GM19395 (cell line): ENCODE results near the gene POP4.

Experiments
- ATAC-seq: cut with Tn5 transposase; IDR thresholded peaks from one replicate; pipeline ENCODE4 v1.9.1; 2021; ENCODE audit warnings: mild to moderate bottlenecking, moderate library complexity; ENCODE audit not compliant: unreplicated experiment

Gene POP4

DNA sequence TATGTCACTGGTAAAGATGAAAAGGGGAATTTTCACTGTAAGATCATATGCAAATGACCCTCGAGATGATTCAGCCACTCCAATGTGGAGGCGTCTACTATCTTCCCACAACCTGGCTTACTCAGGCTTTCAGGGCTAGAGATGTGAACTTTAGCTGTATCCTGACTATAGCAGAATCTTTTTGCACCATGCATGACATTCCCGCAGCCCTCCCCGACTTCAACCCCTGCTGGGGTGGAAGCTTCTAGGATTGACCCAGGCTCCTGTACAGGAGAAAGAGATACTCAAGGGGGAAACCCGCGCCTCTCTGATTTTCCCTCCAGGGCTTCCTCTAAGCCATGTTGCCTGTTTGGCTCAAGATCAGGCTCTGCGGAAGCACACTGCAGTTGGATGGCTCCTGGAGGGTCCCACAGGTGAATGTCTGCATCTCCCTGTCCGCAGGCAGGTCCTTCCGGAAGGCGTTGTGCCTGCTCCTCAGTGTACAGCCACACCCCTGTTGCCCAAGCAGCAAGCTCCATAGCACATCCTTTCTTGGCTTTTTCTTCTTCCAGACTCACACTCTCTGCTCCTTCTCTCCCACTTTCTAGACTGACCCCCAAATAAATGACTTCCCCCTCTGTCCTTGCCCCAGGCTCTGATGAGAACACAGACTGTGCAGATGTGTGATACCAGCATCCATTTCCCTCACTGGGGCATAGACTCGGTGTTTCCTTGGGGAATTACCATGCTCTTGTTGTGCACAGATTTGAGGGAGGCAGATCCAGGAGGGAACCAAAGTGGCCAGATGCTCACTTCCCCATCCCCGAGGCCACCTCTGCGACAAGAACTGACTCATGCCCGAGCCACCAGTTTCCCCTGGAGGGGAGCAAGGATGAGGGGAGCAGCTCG lies 29.1 kb upstream of the POP4 start:
- ATAC-seq = peak; percentile 62

DNA sequence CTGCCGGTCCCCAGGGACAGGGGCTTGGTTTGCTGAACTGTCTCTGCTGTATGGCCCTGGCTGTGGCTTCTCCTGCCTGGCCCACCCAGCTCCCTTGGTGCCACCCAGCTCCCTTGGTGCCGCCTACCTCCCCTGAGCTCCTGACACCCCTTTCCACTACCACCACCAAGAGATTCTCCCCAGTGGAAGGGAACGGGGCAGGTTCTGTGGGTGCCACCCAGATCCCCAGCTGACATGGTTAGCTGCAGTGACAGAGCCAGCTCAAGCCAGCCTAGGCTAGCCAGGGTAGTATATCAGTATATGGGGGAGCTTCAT lies 28.5 kb upstream of the POP4 start:
- ATAC-seq = no peak

DNA sequence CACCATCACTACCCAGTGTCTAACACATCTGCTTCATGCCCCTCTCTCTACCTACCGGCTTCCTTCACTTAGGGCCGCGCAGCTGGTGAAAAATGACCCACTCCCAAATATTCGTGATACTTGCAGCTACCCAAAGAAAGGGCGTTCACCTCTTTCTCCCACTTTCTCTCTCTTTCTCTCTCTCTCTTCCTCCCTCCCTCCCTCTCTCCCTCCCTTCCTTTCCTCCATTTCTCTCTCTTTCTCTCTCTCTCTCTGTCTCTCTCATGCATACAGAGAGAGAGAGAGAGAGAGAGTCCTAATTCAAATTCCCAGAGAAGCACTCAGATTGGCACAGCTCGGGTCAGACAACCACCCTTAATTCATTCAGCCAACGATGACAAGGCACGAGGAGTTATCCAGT lies 27.7 kb upstream of the POP4 start:
- no peak for ATAC-seq

DNA sequence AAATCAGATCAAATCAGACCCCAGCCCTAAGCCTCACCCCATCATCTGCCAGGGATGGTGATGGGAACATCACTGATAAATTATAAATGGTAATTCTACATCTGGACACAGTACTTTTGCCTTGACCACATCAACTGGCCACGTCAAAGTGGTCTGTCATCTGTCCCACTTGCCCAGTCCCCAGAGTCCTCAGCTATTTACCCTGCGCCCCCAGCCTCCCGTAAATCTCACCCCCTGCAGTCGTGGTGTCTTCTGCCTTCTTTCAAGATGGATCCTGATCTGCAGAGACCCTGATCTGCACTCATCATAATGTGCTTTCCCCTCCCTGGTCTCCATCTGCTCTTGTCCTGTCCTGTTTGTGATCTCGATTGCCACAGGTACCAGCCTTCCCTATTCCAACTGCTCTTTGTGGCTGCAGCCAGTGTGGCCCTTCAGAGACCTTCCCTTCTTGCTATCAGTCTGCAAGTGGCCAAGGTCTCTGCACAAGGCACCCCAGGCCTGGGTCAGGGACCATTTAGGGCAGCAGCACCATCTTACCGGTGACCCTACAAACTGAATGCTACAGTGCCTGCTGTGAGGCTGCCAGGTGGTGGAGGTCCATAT lies 26.7 kb upstream of the POP4 start:
- ATAC-seq = no peak

DNA sequence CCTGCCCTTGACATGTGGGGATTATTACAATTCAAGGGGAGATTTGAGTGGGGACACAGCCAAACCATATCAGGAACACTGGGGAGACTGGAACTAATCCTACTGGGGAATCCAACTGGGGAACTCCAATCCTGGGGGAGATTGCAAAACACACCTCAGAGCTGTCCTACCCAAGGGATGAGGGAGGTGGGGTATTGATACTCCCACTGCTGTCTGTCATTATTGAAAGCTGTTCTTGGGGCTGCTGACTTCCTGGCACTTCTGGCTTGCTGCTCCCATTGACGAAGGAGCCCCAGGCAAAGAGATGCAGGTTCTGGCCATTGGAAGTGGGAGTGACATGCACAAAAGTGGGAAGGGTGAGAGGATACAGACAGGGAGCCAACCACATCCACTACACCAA lies 24.7 kb upstream of the POP4 start:
- ATAC-seq = no peak

DNA sequence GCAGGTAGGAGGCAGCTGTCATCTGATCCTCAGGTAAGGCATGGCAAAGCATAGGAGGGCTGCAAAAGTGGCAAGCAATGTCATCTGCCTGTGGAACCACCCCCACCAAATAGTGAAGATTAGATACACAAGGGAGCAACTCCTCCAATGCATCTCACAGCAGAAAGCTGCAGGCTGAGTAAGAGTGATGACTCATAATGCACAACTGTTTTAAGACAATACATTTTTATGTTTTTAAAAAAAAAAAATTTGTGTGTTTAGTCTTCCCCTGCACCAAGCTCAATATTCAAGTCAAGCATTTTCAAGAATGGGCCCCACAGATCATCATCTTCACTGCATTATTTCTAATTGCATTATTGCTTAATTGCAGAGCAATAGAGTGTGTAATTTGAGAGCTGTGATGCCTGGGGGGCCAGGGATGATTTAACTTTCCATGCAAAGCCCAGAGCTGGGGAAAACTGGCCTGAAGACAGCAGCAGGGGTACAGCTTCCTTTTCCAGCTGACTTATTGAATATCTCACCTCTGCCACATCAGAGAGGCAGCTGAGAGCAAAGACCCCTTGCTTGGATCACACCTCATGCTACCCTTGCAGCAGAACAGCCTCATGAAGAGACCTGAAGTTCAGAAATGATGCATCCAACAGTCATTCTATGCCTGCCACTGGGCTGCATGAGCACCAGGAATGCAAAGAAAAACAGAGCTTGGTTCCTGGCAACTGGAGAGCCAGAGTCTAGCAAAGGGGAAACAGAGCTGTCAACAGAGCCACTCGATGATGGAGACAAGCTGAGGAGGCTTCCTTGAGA lies 22.7 kb upstream of the POP4 start:
- no peak for ATAC-seq

DNA sequence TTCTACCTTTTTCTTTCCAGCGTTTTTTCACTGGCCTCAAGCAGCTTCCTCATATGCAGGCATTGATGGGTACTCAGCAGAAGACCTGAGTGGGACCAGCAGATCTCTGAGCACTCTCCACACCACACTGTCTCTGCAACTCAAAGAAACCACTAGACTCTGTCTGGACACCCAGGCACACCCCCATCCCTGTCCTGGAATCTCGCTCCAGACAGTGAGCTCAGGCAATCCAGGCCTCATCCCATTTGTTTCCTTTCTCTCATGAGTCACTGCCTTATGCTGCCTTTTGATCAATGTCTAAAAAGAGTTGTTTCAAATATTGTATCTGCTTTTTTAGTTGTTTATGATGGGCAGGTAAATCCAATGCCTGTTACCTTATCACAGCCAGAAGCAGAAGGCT lies 19.7 kb upstream of the POP4 start:
- ATAC-seq = no peak

DNA sequence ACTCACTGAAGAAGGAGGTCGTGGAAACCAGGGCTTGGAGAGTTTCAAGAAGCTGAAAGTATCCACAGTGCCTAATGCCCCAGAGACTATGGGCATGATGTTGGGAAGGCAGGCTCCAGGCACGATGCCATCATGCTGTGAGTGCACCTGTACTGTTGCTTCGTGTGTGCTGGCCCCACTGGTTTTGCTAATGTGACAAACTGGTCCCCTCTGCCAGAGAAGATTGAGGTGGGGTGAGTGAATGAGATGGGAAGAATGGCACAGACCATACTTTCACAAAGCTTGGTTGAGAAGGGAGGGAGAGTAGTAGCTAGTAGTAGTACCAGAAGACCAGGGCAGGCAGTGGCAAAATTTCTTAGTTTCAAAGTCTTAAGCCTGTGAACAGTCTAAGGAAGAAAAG lies 19.0 kb upstream of the POP4 start:
- ATAC-seq = no peak

DNA sequence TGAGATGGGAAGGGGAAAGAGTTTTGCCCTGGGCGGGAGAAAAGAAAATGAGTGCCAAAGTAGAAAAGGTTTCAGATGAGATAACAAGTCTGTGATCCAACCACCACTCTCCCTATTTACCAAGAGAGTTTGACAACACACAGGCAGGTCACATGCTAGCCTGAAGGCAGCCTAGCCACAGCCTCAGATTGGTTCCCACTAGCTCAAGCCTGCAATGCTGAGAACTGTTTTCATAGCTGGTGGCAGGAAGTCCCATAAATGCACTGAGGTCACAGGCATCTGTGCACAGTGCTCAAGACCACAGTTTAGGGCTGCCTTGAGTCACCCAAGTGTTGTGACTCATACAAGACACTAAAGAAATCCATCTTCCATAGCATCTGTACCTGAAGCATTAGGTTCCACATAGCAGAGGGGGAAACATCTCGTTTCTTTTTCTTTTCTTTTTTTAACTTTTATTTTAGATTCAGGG lies 18.5 kb upstream of the POP4 start:
- ATAC-seq = peak; percentile 91

DNA sequence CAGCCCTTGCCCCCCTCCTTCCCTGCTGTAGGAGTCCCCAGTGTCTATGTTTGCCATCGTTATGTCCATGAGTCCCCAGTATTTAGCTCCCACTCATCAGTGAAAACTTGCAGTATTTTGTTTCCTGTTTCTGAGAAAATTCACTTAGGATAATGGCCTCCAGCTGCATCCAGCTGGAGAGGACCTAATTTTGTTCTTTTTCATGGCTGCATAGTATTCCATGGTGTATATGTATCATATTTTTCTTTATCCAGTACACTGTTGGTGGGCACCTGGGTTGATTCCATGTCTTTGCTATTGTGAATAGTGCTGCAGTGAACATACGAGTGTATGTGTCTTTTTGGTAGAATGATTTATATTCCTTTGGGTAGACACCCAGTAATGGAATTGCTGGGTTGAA lies 18.0 kb upstream of the POP4 start:
- ATAC-seq = no peak

DNA sequence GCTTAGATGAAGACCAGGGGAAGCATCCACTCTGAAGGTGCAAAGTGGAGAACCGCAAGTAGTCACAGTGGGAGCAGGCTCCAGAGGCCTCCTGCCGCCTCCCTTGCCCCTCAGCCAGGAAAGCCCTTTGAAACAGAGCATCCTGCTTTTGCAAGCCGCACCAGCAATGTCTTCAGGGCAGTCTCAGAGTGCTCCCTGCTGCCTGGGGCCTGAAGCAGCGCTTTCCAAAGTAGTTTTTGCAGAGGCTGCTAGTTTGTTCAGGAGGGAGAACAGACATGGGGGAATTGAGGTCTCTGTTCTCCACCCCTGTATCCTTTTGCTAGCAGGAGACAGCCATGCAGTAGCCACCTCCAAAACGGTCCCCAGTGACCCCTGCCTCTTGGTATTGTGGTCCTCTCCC lies 15.8 kb upstream of the POP4 start:
- ATAC-seq = no peak

DNA sequence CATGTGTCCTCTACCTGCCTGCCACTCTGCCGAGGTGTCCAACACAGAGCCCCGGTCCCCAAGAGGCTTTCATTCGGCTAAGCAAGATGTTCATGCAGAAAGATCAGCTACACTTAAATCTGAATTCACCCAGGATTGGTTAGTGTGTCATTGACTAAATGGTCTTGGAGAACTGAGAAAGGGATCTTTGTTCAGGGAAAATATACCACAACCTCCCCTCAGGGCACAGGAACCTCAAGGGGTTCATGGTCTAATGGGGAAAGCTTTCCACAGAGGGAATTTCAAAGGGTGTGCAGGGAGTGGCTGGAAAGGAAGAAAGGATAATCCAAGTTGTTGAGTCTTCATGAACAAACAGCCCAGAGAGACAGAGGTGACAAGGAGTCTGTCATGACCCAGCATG lies 14.4 kb upstream of the POP4 start:
- no peak for ATAC-seq

DNA sequence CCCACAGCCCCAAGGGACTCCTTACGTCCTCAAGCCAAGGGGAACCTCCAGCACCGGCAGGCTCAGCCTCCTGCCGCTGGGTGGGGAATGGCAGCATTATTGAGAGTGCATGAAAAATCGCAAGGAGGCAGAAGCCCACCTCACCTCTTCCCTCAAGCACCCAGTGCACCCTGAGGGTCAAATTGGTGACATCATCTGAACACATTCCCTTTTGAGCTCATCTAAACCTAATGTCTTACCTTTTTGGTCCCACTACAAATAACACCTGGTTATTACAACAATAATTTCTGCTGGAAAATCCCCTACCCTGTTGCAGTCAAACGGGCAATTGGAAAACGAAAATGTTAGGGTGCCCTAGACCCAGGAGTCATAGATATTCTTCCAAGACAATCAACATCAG lies 12.2 kb upstream of the POP4 start:
- ATAC-seq = no peak

DNA sequence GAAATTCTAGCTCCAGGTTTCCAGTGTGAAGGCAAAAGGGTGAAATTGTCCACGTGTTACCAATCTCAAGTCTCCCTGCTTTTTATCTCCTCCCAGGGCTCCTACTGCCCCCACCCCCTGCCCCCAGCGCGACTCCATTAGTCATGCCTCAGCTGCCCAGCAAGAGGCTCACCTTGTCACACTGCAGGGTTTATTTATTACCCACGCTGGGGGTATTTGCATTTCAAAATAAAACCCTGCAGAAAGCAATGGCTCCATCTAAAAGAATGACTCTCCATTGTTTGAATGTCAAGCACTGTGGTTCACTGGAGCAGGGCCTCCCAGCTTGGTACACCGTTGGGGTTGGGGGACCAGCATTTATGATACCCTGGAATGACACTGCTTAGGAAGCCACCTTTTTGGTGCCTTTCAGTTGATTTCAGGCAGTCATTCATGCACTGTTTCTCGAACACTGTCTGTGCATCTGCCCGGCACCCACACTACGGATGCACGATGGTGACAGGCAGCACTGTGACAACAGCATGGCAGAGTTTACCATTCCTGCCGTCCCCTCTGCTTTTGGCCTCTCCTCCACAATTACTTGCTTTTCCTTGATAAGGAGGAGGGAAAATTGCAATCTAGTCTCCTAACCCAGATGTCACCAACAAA lies 9.9 kb upstream of the POP4 start:
- ATAC-seq = no peak

DNA sequence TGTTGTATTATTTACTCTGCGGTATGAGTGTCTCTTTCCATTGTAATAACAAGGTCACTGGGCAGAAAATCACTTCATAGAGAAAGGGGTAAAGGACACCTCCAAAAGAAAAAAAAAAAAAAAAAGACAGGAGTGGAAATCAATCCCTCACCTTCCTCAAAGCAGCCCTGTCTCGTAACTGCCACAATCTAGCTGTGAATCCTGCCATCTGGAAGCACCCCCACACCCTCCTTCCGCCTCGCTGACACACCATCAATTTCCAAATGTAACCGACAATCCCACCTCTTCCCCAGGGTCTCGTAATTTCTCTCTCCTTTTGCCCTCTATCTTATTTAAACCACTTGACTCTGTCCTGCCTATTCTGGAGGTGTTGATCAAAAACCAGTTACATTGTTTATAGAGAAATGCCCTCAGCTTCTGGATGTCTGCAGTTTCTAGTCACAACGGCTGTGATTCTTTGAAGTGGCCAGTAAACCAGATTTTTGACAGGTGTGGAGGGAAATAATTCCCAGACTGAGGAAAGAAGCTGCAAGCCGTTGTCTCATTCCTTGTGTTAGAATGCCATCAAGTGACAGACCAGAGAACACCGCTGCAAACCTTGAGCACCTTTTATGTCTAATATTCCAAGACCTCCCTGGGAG lies 9.1 kb upstream of the POP4 start:
- no peak for ATAC-seq

DNA sequence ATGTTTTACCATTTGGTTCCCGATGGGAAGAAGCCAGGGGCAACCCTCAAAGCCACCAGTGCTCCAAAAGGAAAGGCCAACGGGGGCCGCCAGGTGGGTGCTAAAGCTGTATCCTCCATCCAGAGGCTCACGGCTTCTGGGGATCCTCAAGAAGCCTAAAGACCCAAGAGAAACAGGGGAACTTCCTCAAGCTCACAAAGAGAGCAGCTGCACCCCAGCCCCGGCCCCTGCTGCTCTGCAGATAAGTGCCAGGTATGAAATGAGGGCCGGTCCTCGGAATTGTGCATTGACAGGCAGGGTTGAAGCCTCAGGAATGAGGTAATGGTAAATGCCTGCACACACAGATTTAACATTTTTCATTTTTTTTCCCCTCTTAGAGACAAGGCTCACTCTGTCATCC lies 8.0 kb upstream of the POP4 start:
- no peak for ATAC-seq

DNA sequence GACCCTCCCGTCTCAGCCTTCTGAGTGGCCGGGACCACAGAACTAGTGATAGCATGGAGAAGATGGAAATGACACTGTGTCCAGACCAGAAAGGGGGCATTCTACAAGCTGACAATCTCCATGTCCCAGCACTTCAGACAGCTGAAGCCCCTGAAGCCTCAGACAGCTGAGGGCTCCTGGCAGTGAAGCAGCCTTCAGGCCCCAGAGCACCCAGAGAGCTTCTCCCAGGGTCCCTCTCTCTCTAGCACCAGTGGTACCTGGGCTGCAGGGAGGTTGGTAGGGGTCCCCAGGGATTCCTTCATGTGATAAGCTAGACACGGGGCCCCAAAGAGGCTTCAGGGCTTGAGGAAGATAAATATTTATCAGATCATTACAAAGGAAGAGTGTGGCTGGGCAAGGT lies 7.6 kb upstream of the POP4 start:
- no peak for ATAC-seq

DNA sequence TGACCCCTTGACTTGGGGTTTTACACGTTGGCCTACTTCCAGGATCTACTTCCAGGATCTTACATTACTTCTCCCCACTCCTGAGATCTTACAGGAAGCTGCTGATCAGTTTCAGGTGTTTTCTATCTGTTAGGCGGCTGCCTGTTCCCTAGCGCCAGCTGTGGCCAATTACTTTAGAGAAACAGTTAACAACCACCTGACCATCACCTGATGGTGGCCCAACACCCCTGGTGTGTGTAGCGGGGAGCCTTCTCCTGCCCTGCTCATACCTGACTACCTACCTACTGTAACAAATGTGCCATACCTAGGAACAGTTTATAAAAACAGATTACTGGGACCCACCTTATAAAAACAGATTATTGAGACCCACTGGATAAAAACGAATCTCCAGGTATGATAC lies 2.8 kb upstream of the POP4 start:
- no peak for ATAC-seq

DNA sequence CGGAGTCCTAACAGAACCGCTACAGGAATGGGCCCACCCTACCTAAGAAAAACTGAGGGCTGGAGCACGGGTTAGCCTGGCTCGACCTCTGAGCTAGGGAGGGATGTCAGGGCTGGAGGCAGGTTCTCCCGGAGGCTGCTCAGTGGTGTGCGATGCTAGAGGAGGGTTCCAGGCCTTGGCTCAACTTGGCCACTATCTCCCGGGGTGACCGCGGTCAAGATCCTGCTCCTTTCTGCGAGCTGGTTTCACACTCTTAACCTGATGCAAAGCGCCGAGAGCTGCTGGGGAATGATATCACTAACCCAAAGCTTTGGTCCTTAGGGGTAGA lies 301 bp downstream of the POP4 start:
- ATAC-seq = peak; percentile 16

DNA sequence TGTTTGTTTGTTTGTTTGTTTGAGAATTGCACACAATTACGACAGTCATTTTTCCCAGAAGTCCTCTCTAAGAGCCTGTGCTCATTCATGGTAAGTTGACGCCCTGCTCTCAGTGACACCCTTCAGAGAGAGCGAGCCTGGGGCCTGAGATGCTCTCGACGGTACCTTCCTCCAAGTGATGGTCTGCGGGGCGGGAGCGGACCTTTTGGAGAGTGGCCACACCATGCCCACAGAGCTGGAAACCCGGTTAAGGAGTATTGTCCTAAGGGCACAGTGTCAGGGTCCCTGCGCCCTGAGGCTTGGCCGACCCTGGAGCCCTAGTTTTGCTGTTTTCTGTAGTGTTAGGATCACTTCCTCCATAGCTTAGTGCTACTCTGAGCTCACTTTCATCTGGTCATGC lies 3.6 kb downstream of the POP4 start:
- ATAC-seq = no peak

DNA sequence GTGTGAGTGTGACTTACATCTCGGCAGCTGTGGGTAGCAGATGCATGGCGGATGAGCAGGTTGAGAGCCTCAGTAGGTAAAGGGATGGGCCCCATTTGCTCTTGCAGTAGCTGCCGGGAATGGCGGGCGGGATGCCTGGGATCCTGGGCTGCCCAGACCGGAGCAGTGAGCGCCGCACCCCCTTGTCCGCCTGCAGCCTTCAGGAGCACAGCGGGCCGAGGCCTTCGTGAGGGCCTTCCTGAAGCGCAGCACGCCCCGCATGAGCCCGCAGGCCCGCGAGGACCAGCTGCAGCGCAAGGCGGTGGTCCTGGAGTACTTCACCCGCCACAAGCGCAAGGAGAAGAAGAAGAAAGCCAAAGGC lies 4.1 kb downstream of the POP4 start:
- ATAC-seq = no peak
